ENCODE data around the gene PRKAG2. TPM values are rescaled to one million over a fixed set of nuclear protein-coding genes. Genes with fewer than 3 reads are reported as not detected.

Gene PRKAG2
- total RNA-seq, 2 experiments from 2014 or later = 39.3 to 42.3 TPM

DNA sequence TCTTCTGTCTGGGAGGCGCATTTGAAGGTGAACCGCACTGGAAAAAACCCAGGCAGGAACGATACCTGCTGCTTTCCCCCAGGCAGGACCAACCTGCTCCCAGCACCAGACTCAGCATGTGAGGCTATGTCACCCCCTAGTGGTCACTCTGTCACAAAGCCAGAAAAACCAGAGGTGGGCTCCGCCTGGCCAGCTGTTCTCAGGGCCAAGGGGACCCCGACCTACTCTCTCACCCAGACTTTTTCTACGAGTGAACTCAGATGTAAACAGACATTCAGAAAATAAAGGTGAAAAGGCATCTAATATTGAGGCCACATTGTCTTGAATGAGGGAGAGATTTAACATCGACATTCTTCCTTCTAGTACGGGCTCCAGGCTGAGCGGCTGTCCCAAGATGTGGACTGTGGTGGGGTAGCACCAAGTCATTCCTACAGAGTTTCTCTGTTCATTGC, 117.3 kb downstream of the PRKAG2 start:
- DNase-seq (peak; percentile 31 to 79 (median 47)), ATAC-seq (ENCODE audit: poor library complexity) (peak; percentile 46)
- H3K36me3 ChIP-seq (ENCODE audit: insufficient read depth, low read length) = no peaks in the 10 kb centered on the region
- H3K4me1 ChIP-seq (ENCODE audit: insufficient read depth, low read length) = peaks cover 35% of the 10 kb centered on the region
- peaks cover 40% of the 10 kb centered on the region for H3K4me1 Mint-ChIP-seq (ENCODE audit: low read depth)
- TF ChIP-seq, protein P1, sequence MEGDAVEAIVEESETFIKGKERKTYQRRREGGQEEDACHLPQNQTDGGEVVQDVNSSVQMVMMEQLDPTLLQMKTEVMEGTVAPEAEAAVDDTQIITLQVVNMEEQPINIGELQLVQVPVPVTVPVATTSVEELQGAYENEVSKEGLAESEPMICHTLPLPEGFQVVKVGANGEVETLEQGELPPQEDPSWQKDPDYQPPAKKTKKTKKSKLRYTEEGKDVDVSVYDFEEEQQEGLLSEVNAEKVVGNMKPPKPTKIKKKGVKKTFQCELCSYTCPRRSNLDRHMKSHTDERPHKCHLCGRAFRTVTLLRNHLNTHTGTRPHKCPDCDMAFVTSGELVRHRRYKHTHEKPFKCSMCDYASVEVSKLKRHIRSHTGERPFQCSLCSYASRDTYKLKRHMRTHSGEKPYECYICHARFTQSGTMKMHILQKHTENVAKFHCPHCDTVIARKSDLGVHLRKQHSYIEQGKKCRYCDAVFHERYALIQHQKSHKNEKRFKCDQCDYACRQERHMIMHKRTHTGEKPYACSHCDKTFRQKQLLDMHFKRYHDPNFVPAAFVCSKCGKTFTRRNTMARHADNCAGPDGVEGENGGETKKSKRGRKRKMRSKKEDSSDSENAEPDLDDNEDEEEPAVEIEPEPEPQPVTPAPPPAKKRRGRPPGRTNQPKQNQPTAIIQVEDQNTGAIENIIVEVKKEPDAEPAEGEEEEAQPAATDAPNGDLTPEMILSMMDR (IDR thresholded peaks at IDR 0.05) = peak; percentile 97
- H3K4me3 Mint-ChIP-seq = no peak overlapping the region
- H3K36me3 Mint-ChIP-seq (ENCODE audit: low read depth) = no peaks in the 10 kb centered on the region
- H3K9me3 ChIP-seq (ENCODE audit: control insufficient read depth in 1 of 2, insufficient read depth in 1 of 2, low read length in 2 of 2) = no peaks in the 10 kb centered on the region
- no peak overlapping the region for H3K27ac ChIP-seq (ENCODE audit: low read depth in 1 of 2, low read length in 2 of 2)
- H3K27ac Mint-ChIP-seq = peak overlapping the region; percentile 67
- CTCF ChIA-PET = interaction anchor here (0.6 to 1.2 kb wide), 4 partner anchors 11 to 126 kb away, joined by 3 to 4 read pairs (median 4); no protein-coding TSS in a partner anchor
- no peaks in the 10 kb centered on the region for H3K27me3 ChIP-seq (ENCODE audit: control insufficient read depth in 1 of 2, insufficient read depth in 2 of 2, low read length in 2 of 2)
- intact Hi-C loops (cut with DNase I, micrococcal nuclease) = loop anchor here (1.0 to 10.0 kb wide), 9 partner anchors 133 to 443 kb away; no protein-coding TSS in a partner anchor
- no peaks in the 10 kb centered on the region for H3K27me3 Mint-ChIP-seq
- H3K9me3 Mint-ChIP-seq = no peaks in the 10 kb centered on the region
- POLR2A ChIA-PET = interaction anchor here (0.6 kb wide), 1 partner anchor 118 kb away, joined by 3 read pairs; the partner anchor contains the start of gene PRKAG2
- H3K4me3 ChIP-seq (ENCODE audit: low read length) = no peak overlapping the region

DNA sequence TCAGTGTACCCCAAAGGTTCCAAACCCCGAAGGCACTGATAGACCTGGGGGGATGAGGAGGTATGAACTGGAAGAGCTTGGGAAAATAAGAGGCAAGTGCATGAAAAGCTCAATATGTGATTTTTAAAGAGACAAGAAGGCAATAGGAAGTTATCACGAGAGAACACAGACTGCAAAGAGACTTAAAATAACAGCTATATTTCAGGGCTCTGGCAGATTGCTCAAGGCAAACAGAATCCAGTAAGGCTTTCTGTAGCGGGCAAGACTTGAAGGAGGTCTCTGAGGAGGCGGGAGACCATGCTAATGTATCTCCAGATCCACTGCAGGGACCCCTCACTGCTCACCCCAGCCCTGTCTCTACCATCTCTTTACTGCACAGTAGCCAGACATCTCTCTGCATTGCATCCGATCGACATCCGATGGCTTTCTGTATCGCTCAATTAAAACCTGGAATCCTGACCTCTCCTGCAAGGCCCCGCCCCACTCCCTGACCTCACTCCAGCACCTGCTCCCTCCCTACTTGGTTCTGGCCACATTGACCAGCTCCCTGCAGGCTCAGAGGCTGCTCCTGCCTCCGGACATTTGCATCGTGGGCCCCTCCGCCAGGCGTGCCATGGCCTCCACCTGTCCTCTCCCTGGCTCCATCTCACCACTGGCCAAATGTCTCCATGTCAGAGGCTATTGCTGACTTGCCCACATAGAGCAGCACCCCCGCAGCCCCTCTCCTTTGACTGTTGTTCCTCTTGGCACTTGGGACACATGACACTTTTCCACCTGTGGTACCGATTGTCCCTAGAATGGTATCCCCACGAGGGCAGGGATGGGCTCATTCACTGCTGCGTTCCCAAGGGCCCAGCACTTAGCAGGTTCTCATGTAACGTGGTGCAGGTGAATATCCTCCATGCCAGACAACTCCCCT, 118.0 kb downstream of the PRKAG2 start:
- no peaks in the 10 kb centered on the region for H3K36me3 ChIP-seq (ENCODE audit: insufficient read depth, low read length)
- DNase-seq = no peak
- no peak for ATAC-seq (ENCODE audit: poor library complexity)
- H3K27ac ChIP-seq (ENCODE audit: low read depth in 1 of 2, low read length in 2 of 2) = no peak overlapping the region
- peak overlapping the region; percentile 67 for H3K27ac Mint-ChIP-seq
- H3K27me3 Mint-ChIP-seq = no peaks in the 10 kb centered on the region
- no peak overlapping the region for H3K4me3 Mint-ChIP-seq
- no peaks in the 10 kb centered on the region for H3K9me3 ChIP-seq (ENCODE audit: control insufficient read depth in 1 of 2, insufficient read depth in 1 of 2, low read length in 2 of 2)
- H3K4me1 Mint-ChIP-seq (ENCODE audit: low read depth) = peaks cover 40% of the 10 kb centered on the region
- ChIA-PET CTCF (interaction anchor here (1.1 to 1.9 kb wide), 4 partner anchors 11 to 127 kb away, joined by 3 to 4 read pairs (median 4); no protein-coding TSS in a partner anchor), POLR2A (interaction anchor here (0.6 kb wide), 1 partner anchor 118 kb away, joined by 3 read pairs; the partner anchor contains the start of gene PRKAG2)
- no peak overlapping the region for H3K4me3 ChIP-seq (ENCODE audit: low read length)
- H3K9me3 Mint-ChIP-seq = no peaks in the 10 kb centered on the region
- TF ChIP-seq, protein P1 (IDR thresholded peaks at IDR 0.05) = no peak
- H3K4me1 ChIP-seq (ENCODE audit: insufficient read depth, low read length) = peaks cover 31% of the 10 kb centered on the region
- H3K27me3 ChIP-seq (ENCODE audit: control insufficient read depth in 1 of 2, insufficient read depth in 2 of 2, low read length in 2 of 2) = no peaks in the 10 kb centered on the region
- peaks cover 2% of the 10 kb centered on the region for H3K36me3 Mint-ChIP-seq (ENCODE audit: low read depth)
- intact Hi-C loops (cut with DNase I, micrococcal nuclease) = loop anchor here (1.0 to 5.0 kb wide), 8 partner anchors 132 to 442 kb away; no protein-coding TSS in a partner anchor

DNA sequence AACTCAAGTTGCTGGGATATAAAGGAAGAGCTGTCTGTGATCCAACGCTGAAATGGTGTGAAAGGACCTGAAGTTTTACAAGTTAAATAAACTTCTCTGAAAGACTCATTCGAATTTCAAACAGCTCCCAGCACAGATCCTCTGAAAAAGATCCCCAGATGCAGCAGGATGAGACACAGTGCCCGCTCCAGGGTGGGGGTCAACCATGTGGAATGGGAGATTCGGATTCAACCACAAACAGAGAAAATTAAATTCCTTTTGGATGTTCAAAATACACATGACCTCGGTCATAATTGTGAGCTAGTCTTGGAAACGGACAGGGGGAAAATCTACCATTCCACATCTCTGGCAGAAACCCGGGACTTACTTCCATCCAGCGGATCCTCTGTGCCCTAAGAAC, 119.6 kb downstream of the PRKAG2 start:
- H3K27ac ChIP-seq (ENCODE audit: low read depth in 1 of 2, low read length in 2 of 2) = no peak overlapping the region
- TF ChIP-seq, protein P1 (IDR thresholded peaks at IDR 0.05) = no peak
- peaks cover 3% of the 10 kb centered on the region for H3K36me3 Mint-ChIP-seq (ENCODE audit: low read depth)
- POLR2A ChIA-PET = no interaction called here
- CTCF ChIA-PET = interaction anchor here (1.0 to 1.9 kb wide), 4 partner anchors 16 to 127 kb away, joined by 3 to 4 read pairs (median 4); no protein-coding TSS in a partner anchor
- no peaks in the 10 kb centered on the region for H3K9me3 Mint-ChIP-seq
- ATAC-seq (ENCODE audit: poor library complexity) (no peak), DNase-seq (no peak)
- H3K4me1 Mint-ChIP-seq (ENCODE audit: low read depth) = peaks cover 40% of the 10 kb centered on the region
- intact Hi-C loops (cut with DNase I, micrococcal nuclease) = loop anchor here in 1 of 2 experiments (5.0 kb wide), 2 partner anchors 235 to 305 kb away; no protein-coding TSS in a partner anchor
- peak overlapping the region; percentile 84 for H3K27ac Mint-ChIP-seq
- H3K27me3 Mint-ChIP-seq = no peaks in the 10 kb centered on the region
- no peak overlapping the region for H3K4me3 Mint-ChIP-seq
- H3K36me3 ChIP-seq (ENCODE audit: insufficient read depth, low read length) = no peaks in the 10 kb centered on the region
- peaks cover 31% of the 10 kb centered on the region for H3K4me1 ChIP-seq (ENCODE audit: insufficient read depth, low read length)
- no peak overlapping the region for H3K4me3 ChIP-seq (ENCODE audit: low read length)
- H3K9me3 ChIP-seq (ENCODE audit: control insufficient read depth in 1 of 2, insufficient read depth in 1 of 2, low read length in 2 of 2) = no peaks in the 10 kb centered on the region
- H3K27me3 ChIP-seq (ENCODE audit: control insufficient read depth in 1 of 2, insufficient read depth in 2 of 2, low read length in 2 of 2) = no peaks in the 10 kb centered on the region
